Coronary artery (tissue), 2 donors: ENCODE results near the gene FLYWCH2.

Source experiments
- DNase-seq: peaks from one replicate; pipeline ENCODE4 v3.0.0-alpha.2; 2017; ENCODE audit warnings: low spot score
- H3K27ac ChIP-seq, 2 donors: fragments of 200-600 bp; sonication (generic); one replicate each; pipeline ENCODE4 v1.5.1; 2016 to 2019
- H3K4me3 ChIP-seq: fragments of 200-600 bp; sonication (generic); 2 replicates; pipeline ENCODE4 v1.5.1; 2016; ENCODE audit warnings: mild to moderate bottlenecking, moderate library complexity
- CTCF ChIP-seq: fragments of 200-600 bp; sonication (generic); IDR thresholded peaks from one replicate; pipeline ENCODE4 v1.5.1; 2019; ENCODE audit warnings: antibody characterized with exemption

FLYWCH2 gene

GRCh38 chr16:2874032-2874911 lies 8.7 kb upstream of the FLYWCH2 start:
- Histone ChIP-seq H3K27ac (no peak overlapping the region), H3K4me3 (no peak overlapping the region)
- DNase-seq: no peak
- TF ChIP-seq CTCF: no peak

GRCh38 chr16:2874912-2875362 lies 8.1 kb upstream of the FLYWCH2 start:
- no peak overlapping the region for H3K4me3 ChIP-seq
- DNase-seq: no peak
- no peak overlapping the region for H3K27ac ChIP-seq
- TF ChIP-seq CTCF: peak; percentile 72

GRCh38 chr16:2879854-2880508 lies 3.0 kb upstream of the FLYWCH2 start:
- peak; percentile 67 for DNase-seq
- TF ChIP-seq CTCF: no peak
- Histone ChIP-seq H3K4me3 (no peak overlapping the region), H3K27ac (no peak overlapping the region)

GRCh38 chr16:2881783-2882649 lies 999 bp upstream of the FLYWCH2 start:
- DNase-seq: peak; percentile 82
- peak overlapping the region; percentile 92 to 98 for H3K27ac ChIP-seq
- TF ChIP-seq CTCF: no peak
- peak overlapping the region; percentile 84 for H3K4me3 ChIP-seq

GRCh38 chr16:2883458-2883908 lies 468 bp downstream of the FLYWCH2 start:
- Histone ChIP-seq H3K27ac (peak overlapping the region; percentile 92 to 98), H3K4me3 (peak overlapping the region; percentile 84)
- peak; percentile 79 for DNase-seq
- TF ChIP-seq CTCF: no peak

GRCh38 chr16:2884041-2884451 lies 1.0 kb downstream of the FLYWCH2 start:
- TF ChIP-seq CTCF: no peak
- H3K4me3 ChIP-seq: peak overlapping the region; percentile 84
- peak overlapping the region; percentile 92 to 98 for H3K27ac ChIP-seq
- DNase-seq: no peak
